ENCODE data around the gene CALHM3. TPM values are rescaled to one million over a fixed set of nuclear protein-coding genes. Genes with fewer than 3 reads are reported as not detected.

CALHM3 gene, protein sequence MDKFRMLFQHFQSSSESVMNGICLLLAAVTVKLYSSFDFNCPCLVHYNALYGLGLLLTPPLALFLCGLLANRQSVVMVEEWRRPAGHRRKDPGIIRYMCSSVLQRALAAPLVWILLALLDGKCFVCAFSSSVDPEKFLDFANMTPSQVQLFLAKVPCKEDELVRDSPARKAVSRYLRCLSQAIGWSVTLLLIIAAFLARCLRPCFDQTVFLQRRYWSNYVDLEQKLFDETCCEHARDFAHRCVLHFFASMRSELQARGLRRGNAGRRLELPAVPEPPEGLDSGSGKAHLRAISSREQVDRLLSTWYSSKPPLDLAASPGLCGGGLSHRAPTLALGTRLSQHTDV
- not detected in 2 replicates for total RNA-seq

DNA sequence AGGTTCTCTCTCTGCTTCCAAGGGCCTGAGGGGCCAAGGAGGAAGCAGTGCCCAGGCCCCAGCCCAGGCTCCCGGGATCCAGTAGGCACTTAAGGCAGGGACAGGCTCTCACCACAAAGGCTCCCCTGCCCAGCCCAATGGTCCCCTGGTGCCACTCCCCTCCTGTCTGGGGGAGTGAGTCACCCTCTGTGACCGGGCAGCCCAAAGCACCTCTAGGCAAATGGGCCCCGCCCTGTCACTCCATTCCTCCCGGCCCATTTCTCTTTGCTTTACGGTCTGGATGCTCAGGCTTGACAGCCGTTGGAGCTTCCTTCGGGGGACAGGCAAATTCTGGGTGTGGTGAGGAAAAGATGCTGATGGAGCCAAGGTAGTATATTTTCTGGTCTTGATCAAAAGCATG is at the start of gene CALHM3:
CALHM3 (minus strand) TSS at position 106 of the 400 bp plus-strand sequence. CDS start 208 bp downstream, outside the sequence.

DNA sequence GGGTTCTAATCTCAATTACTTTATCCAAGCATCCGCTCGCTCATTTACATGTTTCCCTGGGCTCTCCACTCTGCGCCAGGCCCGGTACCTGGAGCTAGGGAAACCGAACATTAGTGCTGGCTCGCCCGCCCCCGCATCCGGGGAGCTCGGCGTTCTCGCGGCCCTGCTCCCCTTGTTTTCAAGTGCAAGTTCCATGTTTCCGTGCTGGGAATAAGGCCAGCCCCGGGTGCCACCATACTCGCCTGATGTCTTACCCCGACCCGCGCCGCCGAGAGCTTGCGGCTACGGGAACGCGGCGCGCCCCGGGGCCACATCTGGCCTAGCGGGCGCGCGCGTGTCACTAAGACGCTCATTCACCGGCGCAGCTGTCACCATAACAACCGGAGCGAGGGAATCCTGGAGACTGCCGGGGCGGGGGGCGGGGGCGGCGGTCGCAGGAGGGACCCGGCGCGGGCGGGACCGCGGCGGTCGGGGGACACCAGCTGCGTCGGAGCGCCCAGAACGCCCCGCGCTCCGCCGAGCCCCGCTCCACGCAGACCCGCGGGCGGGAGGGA is 14.4 kb upstream of the CALHM3 start, which contains the start of gene NEURL1:
NEURL1 (plus strand) TSS at position 344 of the 554 bp plus-strand sequence. CDS start 683 bp downstream, outside the sequence.

DNA sequence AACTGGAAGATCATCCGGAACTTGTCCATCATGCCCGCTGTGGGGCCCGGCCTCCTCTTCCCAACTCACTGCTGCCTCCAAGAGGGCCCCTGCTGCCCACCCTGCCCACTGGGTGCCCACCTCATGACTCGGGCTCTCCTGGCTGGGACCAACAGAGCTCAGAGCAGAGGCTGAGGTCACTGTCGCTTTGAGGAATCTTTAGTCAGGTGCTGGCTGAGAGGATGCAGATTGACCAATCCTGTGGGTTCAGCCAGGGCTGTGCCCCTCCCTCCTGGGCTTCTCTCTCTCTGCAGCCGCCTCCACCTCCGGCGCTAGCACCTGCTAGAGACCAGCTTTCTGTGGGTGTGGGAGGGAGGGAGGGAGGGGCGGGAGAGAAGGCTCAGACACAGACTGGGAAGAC is 20.3 kb downstream of the CALHM3 start, which contains the start of gene CALHM1:
CALHM1 (minus strand) TSS at position 181 of the 400 bp plus-strand sequence; CDS start at position 32, 149 bp downstream.

DNA sequence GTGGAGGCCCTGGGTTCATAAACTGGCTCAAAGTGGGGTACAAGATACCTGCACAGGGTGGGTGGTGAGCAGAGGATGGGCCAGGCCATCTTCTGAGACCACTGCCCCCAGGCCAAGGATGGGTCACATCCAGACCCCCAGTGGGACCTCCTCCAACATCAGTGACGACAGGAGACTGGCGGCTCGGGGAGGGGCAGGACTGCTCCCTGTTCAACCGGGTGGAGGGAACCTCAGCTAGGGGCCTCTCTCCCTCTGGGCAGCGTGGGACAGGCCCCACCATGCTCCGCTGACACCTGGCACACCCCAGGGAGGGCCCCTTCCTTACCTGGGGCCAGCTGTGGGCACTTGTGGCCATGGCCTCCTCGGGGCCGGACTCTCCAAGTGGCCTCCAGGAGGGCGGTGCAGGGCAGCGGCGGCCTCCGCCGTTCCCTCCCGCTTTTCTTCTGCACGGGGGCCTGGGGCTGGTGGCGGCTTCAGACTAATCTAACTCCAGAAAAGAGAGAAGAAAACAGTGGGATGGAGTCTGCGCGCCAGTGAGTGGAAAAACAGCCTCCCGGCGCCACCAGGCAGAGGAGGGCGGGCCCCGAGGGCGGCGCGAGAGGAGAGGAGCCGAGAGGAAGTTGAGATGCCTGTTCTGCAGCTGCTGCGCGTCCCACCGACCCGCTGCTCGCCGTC is 27.1 kb downstream of the CALHM3 start, which contains the start of gene CALHM2:
CALHM2 (minus strand) TSS at position 540 of the 675 bp plus-strand sequence. CDS start 2,429 bp downstream, outside the sequence.

Other genes with a start within 250 kb of the CALHM3 start
- under 0.01 TPM in 1 of 2 replicates, not detected in the other for gene RPEL1, start 233.4 kb downstream of the CALHM3 start, total RNA-seq
- 0.59 and 0.67 TPM in 2 replicates for gene INA, start 202.1 kb downstream of the CALHM3 start, total RNA-seq
- gene PCGF6, start 128.1 kb downstream of the CALHM3 start, total RNA-seq = 7.6 and 10.9 TPM in 2 replicates
- 4.2 and 5.5 TPM in 2 replicates for gene TAF5, start 111.3 kb downstream of the CALHM3 start, total RNA-seq
- 331 and 341 TPM in 2 replicates for gene ATP5MK, start 82.8 kb downstream of the CALHM3 start, total RNA-seq
- 20.8 and 28.1 TPM in 2 replicates for gene PDCD11, start 82.6 kb downstream of the CALHM3 start, total RNA-seq
- gene CALHM2, start 26.9 kb downstream of the CALHM3 start, total RNA-seq = 14.3 and 19.0 TPM in 2 replicates
- gene CALHM1, start 20.3 kb downstream of the CALHM3 start, total RNA-seq = not detected in 2 replicates
- gene NEURL1, start 14.5 kb upstream of the CALHM3 start, total RNA-seq = 0.15 and 0.17 TPM in 2 replicates

Measured in bronchus fibroblast of lung (primary cell).